ENCODE data around the gene DNAJC5G. TPM values are rescaled to one million over a fixed set of nuclear protein-coding genes. Genes with fewer than 3 reads are reported as not detected.

The DNAJC5G gene
- total RNA-seq, 1 experiment from 2014 or later, result not detected

DNA sequence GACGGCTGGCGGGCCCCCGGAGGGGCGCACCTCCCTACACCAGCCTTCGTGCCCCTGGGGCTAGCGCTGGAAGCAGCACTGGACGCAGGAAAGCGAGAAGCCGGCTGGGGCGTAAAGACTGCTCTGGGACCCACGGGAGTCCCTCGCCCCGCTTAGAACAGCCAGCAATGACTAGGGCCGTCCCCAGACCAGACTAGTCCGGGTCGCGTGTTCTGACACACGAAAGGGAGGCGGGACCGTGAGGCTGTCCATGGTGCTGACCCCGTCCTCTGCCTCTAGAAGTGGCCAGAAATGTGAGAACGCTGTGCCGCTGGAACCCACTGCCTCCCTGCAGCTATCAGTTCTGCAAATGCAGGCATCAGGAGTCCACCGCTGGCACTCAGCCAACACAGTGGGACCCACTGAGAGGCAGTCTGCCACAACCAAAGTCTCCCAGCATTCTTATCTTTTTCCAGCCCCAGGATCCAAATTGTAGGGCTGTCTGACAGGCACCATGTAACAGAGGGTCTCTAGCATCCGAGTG lies 33.2 kb downstream of the DNAJC5G start, which contains the start of gene UCN:
TSS of gene UCN (minus strand) at position 87 of the 523 bp plus-strand sequence. CDS start 550 bp downstream, outside the sequence.
- no peaks in the 10 kb centered on the region for H3K9me3 Mint-ChIP-seq (ENCODE audit: unreplicated experiment)
- no peak within 1 kb of the TSS for H3K27ac Mint-ChIP-seq (ENCODE audit: low read depth, unreplicated experiment)
- BruUV-seq (replicated peaks), result no TSS peak
- TF ChIP-seq CTCF (IDR thresholded peaks at IDR 0.05; ENCODE audit: unreplicated experiment), result no peak
- H3K36me3 Mint-ChIP-seq (ENCODE audit: insufficient read depth, unreplicated experiment), result peaks cover 27% of the 10 kb centered on the region
- no peaks in the 10 kb centered on the region for H3K27me3 Mint-ChIP-seq (ENCODE audit: insufficient read depth, unreplicated experiment)
- no peak for DNase-seq (ENCODE audit: unreplicated experiment)
- ChIA-PET POLR2A (no interaction called here), CTCF (interaction anchor here (0.6 to 1.0 kb wide), 3 partner anchors 15 to 239 kb away, joined by 3 to 5 read pairs (median 4); no protein-coding TSS in a partner anchor)
- intact Hi-C loops (cut with micrococcal nuclease), result no loop called here
- H3K4me1 Mint-ChIP-seq (ENCODE audit: insufficient read depth, unreplicated experiment), result no peaks in the 10 kb centered on the region
- no peak within 1 kb of the TSS for H3K4me3 Mint-ChIP-seq (ENCODE audit: unreplicated experiment)

DNA sequence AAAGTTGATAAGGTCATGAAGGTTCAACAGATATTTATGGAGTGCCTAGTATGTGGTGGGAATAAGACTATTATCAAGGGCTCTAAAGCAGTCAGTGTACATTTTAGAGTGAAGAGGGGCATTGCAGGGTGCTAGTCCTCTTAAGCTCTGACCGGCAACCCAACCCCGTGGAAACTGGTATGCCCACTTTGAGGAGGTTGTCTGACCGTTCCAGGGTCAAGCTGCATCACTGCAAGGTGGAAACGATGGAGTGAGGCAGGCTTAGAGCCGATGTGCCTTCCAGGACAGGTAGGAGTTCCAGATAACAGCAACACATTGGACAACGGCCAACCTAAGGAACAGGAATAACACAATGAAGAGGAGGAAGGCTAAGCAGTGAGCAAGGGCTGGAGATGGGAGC lies 34.4 kb downstream of the DNAJC5G start:
- POLR2A ChIA-PET, result interaction anchor here (0.6 to 1.0 kb wide), 3 partner anchors 16 to 214 kb away, joined by 3 read pairs; no protein-coding TSS in a partner anchor
- TSS peak; percentile 58 for BruUV-seq (replicated peaks)
- CTCF ChIA-PET, result interaction anchor here (0.5 to 1.4 kb wide), 4 partner anchors 9 to 64 kb away, joined by 3 read pairs; no protein-coding TSS in a partner anchor
- Mint-ChIP-seq H3K4me3 (ENCODE audit: unreplicated experiment) (no peak overlapping the region), H3K4me1 (ENCODE audit: insufficient read depth, unreplicated experiment) (no peaks in the 10 kb centered on the region), H3K27me3 (ENCODE audit: insufficient read depth, unreplicated experiment) (no peaks in the 10 kb centered on the region), H3K9me3 (ENCODE audit: unreplicated experiment) (no peaks in the 10 kb centered on the region), H3K36me3 (ENCODE audit: insufficient read depth, unreplicated experiment) (peaks cover 27% of the 10 kb centered on the region), H3K27ac (ENCODE audit: low read depth, unreplicated experiment) (no peak overlapping the region)
- no peak for DNase-seq (ENCODE audit: unreplicated experiment)
- intact Hi-C loops (cut with micrococcal nuclease), result no loop called here
- TF ChIP-seq CTCF (IDR thresholded peaks at IDR 0.05; ENCODE audit: unreplicated experiment), result no peak

DNA sequence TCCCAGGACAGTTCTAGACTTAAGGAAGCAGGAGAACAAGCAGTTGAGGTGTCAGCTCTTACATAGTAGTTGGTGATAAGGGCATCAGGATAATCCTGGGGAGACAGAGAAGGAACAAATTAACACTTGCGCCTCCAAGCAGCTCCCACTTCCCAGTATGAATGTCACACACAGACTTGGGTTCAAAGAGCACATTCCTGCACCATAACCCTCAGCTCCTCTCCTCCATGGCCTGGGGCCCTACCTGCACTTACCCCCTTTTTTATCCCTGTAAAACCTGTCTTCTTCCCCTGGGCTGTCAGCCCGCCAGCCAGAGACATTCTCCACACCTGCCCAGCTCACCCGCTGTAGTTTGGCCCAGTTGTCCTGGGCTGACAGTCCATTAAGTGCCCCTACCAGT lies 36.9 kb downstream of the DNAJC5G start:
- Mint-ChIP-seq H3K4me1 (ENCODE audit: insufficient read depth, unreplicated experiment) (no peaks in the 10 kb centered on the region), H3K4me3 (ENCODE audit: unreplicated experiment) (no peak overlapping the region), H3K27me3 (ENCODE audit: insufficient read depth, unreplicated experiment) (no peaks in the 10 kb centered on the region), H3K27ac (ENCODE audit: low read depth, unreplicated experiment) (no peak overlapping the region), H3K36me3 (ENCODE audit: insufficient read depth, unreplicated experiment) (peaks cover 27% of the 10 kb centered on the region), H3K9me3 (ENCODE audit: unreplicated experiment) (no peaks in the 10 kb centered on the region)
- no peak for TF ChIP-seq CTCF (IDR thresholded peaks at IDR 0.05; ENCODE audit: unreplicated experiment)
- BruUV-seq (replicated peaks), result no TSS peak
- DNase-seq (ENCODE audit: unreplicated experiment), result no peak
- ChIA-PET CTCF (interaction anchor here (1.0 to 2.0 kb wide), 2 partner anchors 9 to 31 kb away, joined by 3 to 13 read pairs; no protein-coding TSS in a partner anchor), POLR2A (interaction anchor here (0.6 to 2.4 kb wide), 2 partner anchors 9 to 29 kb away, joined by 3 to 10 read pairs; no protein-coding TSS in a partner anchor)
- intact Hi-C loops (cut with micrococcal nuclease), result no loop called here

DNA sequence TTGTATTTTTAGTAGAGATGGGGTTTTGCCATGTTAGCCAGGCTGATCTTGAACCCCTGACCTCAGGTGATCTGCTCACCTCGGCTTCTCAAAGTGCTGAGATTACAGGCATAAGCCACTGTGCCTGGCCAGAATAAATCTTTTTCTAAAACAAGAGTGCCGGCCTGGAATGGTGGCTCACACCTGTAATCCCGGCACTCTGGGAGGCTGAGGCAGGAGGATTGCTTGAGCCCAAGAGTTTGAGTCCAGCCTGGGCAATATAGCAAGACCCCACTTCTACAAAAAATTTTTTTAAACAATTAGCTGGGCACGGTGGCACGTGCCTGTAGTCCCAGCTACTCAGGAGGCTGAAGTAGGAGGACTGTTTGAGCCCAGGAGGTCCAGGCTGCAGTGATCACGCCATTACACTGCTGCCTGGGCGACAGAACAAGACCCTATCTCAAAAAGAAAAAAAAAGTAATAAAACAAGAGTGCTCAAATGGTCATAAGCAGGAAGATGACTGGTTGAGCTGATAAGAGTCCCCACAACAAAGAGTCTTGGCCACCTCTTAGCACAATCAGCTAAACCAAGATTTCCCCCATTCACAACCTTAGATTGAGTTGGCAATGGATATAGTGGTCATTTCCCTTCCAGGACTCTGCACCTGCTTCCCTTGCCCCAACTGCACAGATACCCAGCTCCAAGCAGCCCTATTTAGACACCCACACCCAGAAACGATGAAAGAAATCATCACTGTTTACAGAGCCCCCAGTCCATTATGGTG lies 38.8 kb downstream of the DNAJC5G start:
- no TSS peak for BruUV-seq (replicated peaks)
- DNase-seq (ENCODE audit: unreplicated experiment), result no peak
- no peak for TF ChIP-seq CTCF (IDR thresholded peaks at IDR 0.05; ENCODE audit: unreplicated experiment)
- intact Hi-C loops (cut with micrococcal nuclease), result no loop called here
- H3K36me3 Mint-ChIP-seq (ENCODE audit: insufficient read depth, unreplicated experiment), result peaks cover 37% of the 10 kb centered on the region
- CTCF ChIA-PET, result interaction anchor here (0.6 to 3.1 kb wide), 3 partner anchors 11 to 228 kb away, joined by 3 to 17 read pairs (median 3); no protein-coding TSS in a partner anchor
- no peaks in the 10 kb centered on the region for H3K27me3 Mint-ChIP-seq (ENCODE audit: insufficient read depth, unreplicated experiment)
- no peaks in the 10 kb centered on the region for H3K4me1 Mint-ChIP-seq (ENCODE audit: insufficient read depth, unreplicated experiment)
- no peak overlapping the region for H3K4me3 Mint-ChIP-seq (ENCODE audit: unreplicated experiment)
- no peaks in the 10 kb centered on the region for H3K9me3 Mint-ChIP-seq (ENCODE audit: unreplicated experiment)
- H3K27ac Mint-ChIP-seq (ENCODE audit: low read depth, unreplicated experiment), result no peak overlapping the region
- POLR2A ChIA-PET, result interaction anchor here (0.6 kb wide), 1 partner anchor 1487 kb away, joined by 4 read pairs; no protein-coding TSS in a partner anchor
